NCI-H1417 (cell line): Measurements from ENCODE around the gene IL1RAPL2.
"Not testable (repeated sequence)": the region's sequence is repeated elsewhere in the genome, so short reads cannot be mapped to it uniquely, and the experiment has no call there.

ENCODE experiments used
- DNase-seq, 3 experiments: peaks; one replicate each; lab custom pipeline; 2025; lab: John Stamatoyannopoulos, UW

IL1RAPL2 gene

DNA sequence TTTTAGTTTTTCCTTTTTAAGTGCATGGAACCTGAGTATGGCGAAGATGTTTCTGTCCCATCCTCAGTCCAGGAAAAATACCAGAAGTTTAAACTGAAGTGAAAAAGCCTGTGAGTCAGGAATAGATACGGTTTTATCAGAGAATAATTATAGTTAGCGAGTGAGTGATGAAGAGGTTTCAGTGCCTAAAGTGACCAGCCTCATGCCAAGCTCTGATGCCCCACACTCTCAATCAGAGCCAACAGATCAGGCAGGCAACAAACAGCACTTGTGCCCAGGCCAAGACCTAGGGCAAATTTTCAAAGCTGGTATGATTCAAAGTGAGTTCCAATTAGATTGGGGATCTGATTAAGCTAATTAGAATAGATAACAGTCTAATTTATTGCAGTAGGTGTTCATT lies 1043.5 kb downstream of the IL1RAPL2 start:
- no peak for DNase-seq

DNA sequence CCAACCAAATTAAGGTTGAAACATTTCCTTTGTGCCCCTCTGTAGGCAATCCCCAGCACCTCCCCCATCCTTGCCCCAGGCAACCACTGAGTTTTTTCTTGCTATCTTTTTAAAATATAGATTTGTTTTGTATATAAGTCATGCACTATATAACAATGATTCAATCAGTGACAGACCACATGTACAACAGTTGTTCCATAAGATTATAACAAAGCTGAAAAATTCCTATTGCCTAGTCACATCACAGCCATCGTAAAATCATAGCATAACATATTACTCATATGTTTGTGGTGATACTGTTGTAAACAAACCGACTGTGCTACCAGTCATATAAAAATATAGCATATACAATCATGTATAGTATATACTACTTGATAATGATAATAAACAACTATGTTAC lies 1044.4 kb downstream of the IL1RAPL2 start:
- no peak for DNase-seq

DNA sequence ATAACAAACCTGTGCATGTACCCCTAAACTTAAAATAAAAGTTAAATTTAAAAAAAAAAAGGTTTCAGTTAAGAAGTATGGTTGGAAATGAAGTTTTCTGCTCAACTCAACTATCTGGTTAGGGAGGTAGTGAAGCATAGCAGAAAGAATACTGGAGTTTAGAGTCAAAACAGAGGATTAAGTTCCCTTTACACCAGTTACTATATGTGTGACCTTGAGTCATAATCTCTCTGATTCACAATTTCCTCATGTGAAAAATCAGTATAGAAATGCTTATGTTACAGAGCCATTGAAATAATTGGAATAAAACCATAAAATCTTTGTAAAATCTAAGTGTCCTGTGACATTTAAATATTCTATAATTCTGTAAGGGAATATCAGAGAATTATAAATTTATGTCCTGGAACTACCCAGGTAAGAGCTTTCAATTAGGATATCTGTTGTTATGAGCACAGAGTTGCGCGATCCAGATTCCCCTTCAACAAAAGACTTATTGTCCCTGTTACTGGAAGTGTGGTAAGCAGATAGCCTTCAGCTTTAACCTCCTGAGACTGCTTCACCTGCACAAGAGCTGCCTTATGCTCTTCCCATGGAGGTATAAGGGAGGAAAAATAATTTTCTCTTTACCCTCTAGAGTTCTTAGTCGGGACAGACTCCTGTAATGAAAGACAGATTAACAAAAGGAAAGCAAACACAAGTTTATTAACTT lies 1052.5 kb downstream of the IL1RAPL2 start:
- DNase-seq: no peak

DNA sequence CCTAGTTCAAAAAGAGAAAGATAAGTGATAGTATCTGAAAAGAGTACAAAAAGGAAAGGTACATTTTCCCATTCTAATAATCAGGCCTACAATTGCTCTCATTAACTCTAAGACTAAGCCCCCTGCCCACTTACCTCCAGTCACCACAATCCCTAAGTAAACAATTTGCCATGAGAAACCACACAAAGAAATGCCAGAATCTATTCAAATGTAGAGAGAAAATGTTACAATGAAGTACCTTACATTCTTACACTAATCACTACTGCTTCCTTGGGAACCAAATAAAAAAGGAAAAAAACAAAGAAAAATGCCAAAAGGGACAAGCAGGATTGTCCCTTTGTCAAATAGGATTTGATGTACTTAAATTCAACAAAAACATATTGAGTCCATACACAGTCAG lies 1068.2 kb downstream of the IL1RAPL2 start:
- DNase-seq: no peak

DNA sequence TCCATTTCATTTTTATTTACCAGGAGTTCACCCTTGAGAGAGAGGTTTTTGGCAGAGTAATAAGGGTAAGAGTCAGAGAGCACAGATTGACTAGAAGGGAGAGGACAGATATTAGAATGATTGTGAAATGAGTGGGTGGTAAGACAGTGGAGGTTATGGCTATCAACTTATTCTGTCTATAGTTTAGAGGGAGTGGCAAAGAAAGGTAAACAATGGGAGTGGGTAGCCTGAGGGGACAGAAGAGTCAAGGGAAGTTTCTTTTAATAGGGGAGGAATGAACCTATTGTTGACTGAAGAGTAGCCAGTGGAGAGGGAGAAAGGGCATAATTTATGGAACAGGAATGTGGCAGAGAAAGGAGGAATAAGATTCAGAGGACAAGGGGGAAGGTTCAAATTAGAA lies 1069.8 kb downstream of the IL1RAPL2 start:
- DNase-seq: peak in 1 of 3 experiments; percentile 50

DNA sequence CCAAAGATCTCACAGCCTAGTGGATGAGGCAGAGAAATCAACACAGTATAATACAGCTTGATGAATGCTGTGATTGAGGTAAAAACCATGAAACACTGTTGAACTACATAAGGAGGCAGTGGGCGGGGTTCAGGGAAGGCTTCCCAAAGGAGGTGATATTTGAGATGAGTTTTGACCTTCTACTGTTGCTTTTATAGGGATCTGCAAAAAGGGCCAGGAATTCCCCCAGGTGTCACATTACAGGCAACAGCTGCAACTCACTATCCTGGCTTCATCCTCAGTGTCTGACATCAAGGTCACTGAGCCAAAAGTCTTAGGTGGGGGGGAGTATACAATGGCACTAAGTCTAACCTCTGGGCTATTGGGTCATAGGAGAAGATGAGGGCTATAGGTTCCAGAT lies 1070.7 kb downstream of the IL1RAPL2 start:
- peak in 1 of 3 experiments; percentile 4 for DNase-seq

DNA sequence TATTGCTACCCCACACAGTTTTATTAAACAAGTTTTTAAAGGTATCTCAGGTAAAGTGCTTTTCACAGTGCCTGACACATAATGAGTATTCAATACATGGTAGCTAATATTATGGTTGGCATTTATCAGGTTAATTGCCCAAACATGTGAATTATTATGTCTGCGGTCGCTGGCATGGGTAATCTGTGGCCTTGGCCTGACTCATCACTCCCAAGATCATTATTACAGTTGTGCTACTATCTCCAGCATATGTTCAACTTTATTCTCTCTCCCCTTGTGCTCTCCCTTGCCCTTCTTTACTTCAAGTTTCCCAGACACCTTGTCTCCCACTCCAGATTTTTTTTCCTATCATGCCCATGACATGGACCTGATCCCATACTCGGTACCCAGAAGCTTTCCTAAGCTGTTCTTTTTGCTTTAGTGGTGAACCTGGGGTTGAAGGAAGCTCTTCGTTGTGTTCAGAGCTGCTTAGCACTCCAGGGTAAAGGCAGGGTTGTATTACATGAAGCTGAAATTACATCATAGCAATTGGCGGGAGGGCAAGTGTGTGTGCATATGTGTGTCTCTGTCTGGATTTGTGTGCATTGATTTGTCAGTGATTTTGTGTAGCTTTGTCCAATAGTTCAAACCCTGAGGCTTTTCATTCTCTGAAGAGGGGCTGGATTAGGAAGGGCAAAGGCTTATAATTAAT lies 1079.8 kb downstream of the IL1RAPL2 start:
- DNase-seq: no peak

DNA sequence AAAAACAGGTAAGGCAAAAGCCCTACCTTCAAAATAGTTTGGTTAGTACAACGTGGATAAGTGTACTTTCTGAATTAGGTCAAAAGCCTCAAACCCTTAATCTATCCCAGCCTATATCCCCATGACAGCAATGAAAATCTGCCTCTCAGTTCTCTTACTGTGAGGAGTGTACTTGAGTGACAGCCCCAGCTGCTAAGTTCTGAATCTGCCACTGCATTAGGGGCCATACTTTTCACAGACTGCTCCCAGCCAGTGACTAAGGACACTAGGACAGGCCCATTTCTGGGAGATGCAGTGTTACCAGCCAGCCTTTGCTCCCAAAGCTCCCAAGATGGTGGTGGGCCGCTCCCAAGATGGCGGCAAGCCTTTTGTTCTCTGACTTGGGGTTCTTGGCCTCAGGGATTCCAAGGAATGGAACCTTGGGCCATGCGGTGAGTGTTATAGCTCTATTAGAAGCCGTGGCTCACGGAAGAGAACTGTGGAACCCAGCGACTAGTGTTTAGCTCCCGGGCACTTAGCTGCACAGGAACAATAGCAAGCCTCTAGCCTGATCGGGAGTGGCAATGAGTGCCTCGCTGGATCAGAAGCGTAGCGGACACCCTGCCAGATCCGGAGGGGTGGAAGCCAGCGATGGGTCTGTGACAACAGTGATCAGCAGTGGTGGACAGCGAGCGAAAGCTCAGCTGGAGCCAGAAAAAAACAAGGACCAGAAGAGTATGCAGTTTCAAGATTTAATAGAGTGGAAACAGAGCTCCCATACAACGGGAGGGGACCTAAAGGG lies 1080.8 kb downstream of the IL1RAPL2 start:
- no peak for DNase-seq

DNA sequence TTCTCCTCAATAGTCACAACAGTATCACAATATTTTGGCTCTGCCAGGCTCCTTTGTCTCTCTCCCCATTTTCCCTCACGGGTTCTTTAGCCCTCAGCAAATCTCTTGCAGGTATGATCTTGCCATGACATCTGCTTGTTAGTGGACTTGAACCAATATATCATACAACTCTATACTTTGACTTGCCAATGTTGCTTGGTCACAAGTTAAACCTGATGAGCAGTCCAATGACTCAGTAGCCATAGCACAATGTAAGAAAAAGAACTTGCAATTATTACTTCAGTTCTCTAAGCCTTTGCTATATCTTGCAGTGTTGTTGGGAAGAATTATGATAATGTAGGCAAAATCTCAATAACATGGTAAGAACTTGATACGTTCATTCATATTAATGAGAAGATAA lies 1081.8 kb downstream of the IL1RAPL2 start:
- no peak for DNase-seq

DNA sequence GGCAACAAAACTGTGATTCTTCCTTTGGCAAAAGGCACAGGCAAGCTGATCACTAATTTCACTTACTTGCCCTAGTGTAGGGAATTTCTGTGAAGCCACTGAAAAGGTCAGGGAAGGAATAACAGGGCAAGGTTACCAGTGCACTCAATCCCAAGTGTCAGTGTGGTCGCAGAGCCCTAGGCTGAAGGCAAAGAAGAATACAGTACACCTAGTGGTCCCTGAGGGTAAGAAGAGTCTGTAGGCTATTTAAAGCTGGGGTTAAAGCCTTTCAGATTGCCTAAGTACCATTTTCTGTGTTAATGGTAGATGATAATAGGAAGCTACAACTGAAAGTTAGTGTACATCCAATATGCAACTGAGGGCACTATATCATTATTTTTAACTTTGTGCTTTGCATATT lies 1082.7 kb downstream of the IL1RAPL2 start:
- DNase-seq: no peak

DNA sequence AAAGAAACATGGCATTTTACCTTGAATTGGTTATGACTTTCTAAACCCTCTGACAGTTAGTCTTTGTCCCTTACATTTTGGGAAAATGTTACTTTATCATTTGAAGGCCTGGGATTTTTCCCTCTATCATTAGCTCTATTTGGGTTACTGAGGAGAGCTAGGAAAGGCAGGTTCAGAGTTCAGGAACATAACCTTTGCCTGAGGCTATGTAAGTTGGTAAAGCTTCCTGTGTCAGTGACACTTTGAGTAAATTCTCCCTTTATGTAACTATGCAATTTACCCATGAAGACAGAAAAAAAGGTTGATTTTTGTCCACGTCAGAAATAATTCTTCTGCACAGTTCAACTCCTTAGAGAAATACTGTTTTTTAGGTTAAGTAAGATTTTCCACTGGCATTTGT lies 1084.6 kb downstream of the IL1RAPL2 start:
- no peak for DNase-seq

DNA sequence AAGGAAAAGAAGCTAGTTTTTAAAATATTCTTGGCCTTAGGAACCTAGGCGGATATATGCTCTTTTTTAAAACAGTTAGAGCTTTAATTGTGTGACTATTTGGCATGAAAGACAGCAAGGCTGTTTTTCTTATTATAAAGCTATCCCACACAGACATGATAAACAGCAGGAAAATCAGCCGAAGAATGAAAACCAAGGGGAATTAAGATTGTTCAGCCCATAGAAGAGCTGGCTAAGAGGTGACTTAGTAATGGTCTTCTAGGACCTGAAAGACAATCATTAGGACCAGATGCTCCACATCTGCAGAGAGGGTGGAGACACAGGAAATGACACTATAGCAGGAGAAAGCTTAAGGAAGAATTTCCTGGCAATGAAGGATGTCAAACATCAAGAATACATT lies 1085.0 kb downstream of the IL1RAPL2 start:
- no peak for DNase-seq

DNA sequence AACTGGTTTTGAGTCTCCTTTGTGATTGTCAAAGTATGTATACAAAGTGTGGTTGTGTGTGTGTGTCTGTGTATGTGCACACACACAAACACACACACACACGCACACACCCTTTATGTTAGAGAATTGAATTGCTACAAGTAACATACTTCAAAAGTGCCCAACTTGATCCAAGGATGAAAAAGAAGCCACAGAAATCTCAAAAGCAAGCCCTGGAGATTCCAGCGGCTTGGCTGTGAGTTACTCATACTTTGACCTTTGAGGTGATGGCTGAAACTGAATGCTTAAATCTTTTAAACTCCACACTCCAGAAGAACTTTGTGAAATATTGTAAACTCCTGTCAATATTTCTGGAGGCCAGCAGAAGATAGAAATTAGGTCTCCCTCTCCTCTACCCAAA lies 1087.9 kb downstream of the IL1RAPL2 start:
- no peak for DNase-seq

DNA sequence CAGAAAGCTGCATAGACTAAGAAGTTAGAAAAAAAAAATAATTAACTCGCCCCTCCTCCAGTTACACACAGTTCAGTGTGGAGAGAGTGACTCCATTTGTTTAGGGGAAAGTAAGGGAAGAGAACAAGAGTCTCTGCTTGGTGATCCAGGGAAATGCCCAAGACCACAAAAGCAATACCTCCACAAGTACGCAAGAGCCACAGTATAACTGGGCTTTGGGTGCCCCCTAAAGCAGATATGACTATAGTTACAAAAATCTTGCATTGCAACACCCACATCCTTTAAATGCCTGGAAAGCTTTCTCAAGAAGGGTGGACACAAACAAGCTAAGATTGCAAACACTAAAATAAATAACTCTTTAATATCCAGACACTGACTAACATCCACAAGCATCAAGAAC lies 1092.1 kb downstream of the IL1RAPL2 start:
- DNase-seq: no peak

DNA sequence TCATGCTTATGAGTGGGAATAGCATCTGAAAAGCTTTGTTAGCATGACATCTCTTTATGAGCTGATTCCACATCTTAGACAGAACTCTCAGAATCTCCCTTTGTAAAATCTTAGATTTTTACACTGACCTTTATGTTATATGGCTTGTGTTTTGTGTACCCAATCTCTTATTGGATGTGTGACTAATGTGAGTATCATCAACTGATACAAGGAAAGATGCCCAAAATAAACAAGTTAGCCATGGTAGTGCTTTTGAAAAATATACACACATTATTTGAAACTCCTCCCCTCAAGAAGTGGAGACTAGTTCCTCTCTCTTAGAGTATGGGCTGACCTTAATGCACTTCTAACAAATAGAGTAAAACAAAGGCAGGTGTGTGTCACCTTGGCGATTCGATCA lies 1096.2 kb downstream of the IL1RAPL2 start:
- DNase-seq: no peak

DNA sequence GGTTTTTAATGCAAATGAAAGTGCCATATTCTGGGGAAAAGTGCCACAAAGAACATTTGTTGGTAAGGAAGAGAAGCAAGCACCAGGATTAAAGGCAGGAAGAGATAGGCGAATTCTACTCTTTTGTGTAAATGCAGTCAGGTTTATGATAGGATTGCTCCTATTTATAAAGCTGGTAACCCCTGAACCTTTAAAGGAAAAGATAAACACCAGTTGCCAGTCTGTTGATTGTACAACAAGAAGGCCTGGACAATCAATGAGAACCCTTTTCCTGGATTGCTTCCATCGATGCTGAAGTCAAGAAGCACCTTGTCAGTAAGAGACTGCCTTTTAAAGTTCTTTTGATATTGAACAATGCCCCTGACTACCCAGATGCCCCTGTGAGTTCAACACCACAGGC lies 1098.2 kb downstream of the IL1RAPL2 start:
- DNase-seq: no peak

DNA sequence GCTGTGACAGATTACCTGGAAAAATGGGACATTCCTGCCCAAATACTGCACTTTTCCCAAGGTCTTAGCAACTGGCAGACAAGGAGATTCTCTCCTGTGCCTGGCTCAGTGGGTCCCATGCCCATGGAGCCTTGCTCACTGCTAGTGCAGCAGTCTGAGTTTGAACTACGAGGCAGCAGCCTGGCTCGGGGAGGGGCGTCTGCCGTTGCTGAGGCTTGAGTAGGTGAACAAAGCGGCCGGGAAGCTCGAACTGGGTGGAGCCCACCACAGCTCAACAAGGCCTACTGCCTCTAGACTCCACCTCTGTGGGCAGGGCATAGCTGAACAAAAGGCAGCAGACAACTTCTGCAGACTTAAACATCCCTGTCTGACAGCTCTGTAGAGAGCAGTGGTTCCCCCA lies 1118.3 kb downstream of the IL1RAPL2 start:
- DNase-seq: not testable (repeated sequence)

DNA sequence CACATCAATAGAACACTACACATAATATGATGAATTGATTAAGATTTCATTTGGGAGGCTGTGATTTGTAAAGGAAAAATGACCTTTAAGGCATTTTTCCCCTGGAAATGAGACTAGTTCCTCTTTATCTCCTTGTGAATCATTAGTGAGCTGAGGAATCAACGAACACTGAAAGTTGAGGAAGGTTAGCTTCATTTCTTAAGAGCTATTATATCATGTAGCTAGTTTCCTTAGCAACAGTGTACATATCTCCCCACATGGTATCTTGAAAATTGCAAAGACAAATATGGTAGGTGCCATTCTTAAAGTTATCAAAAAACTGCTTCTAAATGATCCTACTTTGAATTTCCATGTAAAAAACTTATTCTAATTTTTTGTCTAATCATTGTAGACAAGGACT lies 1128.8 kb downstream of the IL1RAPL2 start:
- DNase-seq: no peak

DNA sequence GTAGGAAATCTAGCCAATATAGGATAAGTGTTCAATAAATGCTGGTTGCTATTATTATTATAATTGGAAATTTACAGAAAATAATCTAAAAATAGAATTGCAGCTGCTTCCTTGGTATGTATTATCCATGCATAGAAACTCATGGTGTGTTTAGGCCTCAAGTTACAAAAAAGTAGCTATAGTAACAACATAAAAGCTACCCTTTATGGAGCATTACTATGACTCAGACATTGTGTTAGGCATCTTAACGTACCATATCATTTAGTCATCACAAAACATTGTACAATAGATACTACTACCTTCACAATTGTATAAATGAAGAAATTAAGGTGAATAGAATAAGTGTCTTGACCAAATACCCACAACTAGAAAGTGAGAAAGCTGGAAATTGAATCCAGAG lies 1129.5 kb downstream of the IL1RAPL2 start:
- DNase-seq: no peak

DNA sequence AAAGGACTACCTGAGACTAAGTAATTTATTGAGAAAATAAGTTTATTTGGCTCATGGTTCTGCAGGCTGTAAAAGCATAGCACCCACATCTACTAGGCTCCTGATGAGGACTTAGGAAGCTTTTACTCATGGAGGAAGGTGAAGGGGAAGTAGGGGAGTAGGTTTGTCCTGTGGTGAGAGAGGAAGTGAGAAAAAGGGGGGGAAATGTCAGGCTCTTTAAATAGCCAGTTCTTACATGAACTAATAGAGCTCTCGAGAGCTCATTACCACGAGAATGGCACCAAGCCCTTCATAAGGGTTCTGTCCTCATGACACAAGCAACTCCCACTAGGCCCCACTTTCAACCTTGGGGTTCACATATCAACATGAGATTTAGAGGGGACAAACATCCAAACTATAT lies 1130.9 kb downstream of the IL1RAPL2 start:
- DNase-seq: no peak

DNA sequence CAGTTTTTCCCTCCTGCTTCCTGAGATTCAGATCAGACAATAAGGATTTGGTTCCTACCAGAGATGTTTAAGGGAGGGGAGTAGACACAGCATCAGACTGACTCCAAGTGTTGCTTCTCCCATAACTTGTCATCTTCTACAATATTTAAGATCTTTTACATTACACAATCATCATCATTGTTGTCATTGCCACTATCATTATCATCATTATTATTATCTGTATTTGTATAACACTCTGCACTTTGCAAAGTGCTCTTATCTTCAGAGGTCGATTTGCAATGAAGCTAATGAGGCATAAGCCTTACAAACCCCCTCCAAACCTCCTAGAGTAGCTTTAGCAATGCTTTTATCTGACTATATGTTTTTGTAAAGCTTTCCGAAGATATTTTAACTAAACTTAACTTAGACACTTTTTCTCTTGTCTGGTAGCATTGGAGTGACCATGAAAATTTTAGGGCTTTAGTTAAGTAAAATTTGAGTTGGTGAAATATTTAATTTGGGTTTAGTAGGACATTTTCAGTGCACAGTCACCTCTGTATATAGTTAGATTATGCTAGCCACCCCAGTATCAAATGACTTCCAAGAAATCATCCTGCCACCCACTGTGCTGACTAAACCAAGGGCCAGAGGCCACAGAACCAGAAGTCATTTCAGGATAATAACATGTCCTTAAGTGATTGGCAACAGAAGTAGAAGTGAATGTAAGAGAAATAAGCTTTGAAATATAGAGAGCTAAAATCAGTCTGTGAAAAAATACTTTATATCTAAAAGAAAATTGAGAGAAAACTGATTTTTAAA lies 1132.2 kb downstream of the IL1RAPL2 start:
- DNase-seq: peak in 1 of 3 experiments; percentile 38

DNA sequence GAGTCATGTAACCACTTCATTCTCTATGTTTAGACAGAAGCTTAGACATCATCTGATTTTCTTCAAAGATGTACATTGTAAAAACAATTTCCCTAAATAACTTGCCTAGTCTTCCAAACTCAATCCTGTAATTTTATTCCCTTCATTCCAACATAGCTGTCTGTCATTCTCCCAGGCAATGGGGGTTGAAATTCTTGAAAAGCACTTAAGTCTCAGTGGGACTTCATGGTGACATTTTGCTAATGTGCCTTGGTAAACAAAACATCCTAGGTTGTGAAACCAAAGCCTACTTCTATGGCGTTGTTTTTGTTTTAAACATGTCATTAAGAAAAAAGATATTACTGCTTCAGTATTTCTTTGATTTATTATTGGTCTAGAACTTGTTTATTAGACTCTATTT lies 1134.3 kb downstream of the IL1RAPL2 start:
- peak in 1 of 3 experiments; percentile 36 for DNase-seq
